GM15510 (cell line): ENCODE measurements around the gene PXN.

Experiments
- POLR2A ChIP-seq: IDR thresholded peaks from 3 replicates; pipeline ENCODE4 v1.6.1; 2011; ENCODE audit warnings: borderline replicate concordance; ENCODE audit not compliant: insufficient read length; ENCODE audit errors: extremely low read depth

The PXN gene

GRCh38 chr12:120265473-120266179 is at the start of gene PXN:
Gene PXN (minus strand): TSS chr12:120265730. CDS start chr12:120265629, 101 bp downstream.
- TF ChIP-seq POLR2A = peak; percentile 63

GRCh38 chr12:120314220-120314619 is 48.7 kb upstream of the PXN start:
- no peak for TF ChIP-seq POLR2A

GRCh38 chr12:120301962-120302815 is 36.7 kb upstream of the PXN start, which contains the start of gene SIRT4:
Gene SIRT4 (plus strand): TSS chr12:120302321. CDS start chr12:120303562, 1,241 bp downstream.
- TF ChIP-seq POLR2A = peak; percentile 40

- peak; percentile 99 for TF ChIP-seq POLR2A
Measured at GRCh38 chr12:120292661-120293531, 27.4 kb upstream of the PXN start, which contains the start of gene RNU4-1. Gene RNU4-1 (minus strand): TSS chr12:120293237.

- no peak for TF ChIP-seq POLR2A
Measured at GRCh38 chr12:120292411-120292660, 26.8 kb upstream of the PXN start.

GRCh38 chr12:120290609-120291305 is 25.2 kb upstream of the PXN start:
- no peak for TF ChIP-seq POLR2A

GRCh38 chr12:120287491-120287890 is 22.0 kb upstream of the PXN start:
- TF ChIP-seq POLR2A = no peak

- TF ChIP-seq POLR2A = no peak
Measured at GRCh38 chr12:120286768-120287490, 21.4 kb upstream of the PXN start.

GRCh38 chr12:120284381-120284780 is 18.9 kb upstream of the PXN start:
- TF ChIP-seq POLR2A = no peak

- no peak for TF ChIP-seq POLR2A
Measured at GRCh38 chr12:120283318-120283717, 17.8 kb upstream of the PXN start.

- TF ChIP-seq POLR2A = no peak
Measured at GRCh38 chr12:120278137-120279069, 12.9 kb upstream of the PXN start.

- no peak for TF ChIP-seq POLR2A
Measured at GRCh38 chr12:120276734-120277133, 11.2 kb upstream of the PXN start.

- no peak for TF ChIP-seq POLR2A
Measured at GRCh38 chr12:120267736-120268135, 2.2 kb upstream of the PXN start.
